ENCODE results near the gene STT3A.
"Not testable (repeated sequence)": the region's sequence is repeated elsewhere in the genome, so short reads cannot be mapped to it uniquely, and the experiment has no call there.

STT3A gene

DNA sequence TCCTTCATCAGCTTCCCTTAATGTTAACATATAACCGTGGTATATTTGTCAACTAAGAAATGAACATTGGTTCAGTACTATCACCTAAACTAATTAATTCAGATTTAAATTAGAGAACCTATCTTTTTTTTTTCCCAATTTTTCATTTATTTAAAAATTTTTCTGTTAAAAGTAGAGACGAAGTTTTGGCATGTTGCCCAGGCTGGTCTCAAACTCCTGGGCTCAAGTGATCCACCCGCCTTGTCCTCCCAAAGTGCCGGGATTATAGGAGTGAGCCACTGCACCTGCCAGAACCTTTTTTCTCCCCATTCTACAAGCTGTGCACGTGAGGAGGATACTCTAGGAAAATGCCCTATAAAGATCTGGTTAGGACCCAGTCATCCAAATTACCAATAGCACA, 19.7 kb upstream of the STT3A start:
- Histone ChIP-seq H3K9me3 (ENCODE audit: control insufficient read depth, insufficient read depth, low read length) (no peaks in the 10 kb centered on the region), H3K4me1 (ENCODE audit: insufficient read depth, low read length) (peaks cover 4% of the 10 kb centered on the region; the same call in 1 of the 2 replicates), H3K36me3 (ENCODE audit: insufficient read depth, low read length) (peaks cover 29% of the 10 kb centered on the region), H3K9ac (ENCODE audit: low read depth, low read length) (no peak overlapping the region)

DNA sequence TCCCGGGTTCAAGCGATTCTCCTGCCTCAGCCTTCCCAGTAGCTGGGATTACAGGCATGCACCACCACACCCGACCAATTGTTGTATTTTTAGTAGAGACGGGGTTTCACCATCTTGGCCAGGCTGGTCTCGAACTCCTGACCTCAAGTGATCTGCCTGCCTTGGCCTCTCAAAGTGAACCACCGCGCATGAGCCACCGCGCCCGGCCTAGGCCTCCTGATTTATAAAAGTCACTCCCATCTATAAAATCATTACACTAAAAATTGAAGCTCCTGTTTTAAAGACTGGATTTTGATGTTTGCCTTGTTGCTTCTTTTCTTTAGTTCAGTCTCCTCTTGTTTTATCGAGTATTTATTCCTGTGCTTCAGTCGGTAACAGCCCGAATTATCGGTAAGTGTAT, 15.5 kb upstream of the STT3A start:
- H3K36me3 ChIP-seq (ENCODE audit: insufficient read depth, low read length): peaks cover 43% of the 10 kb centered on the region
- not testable (repeated sequence) for H3K9me3 ChIP-seq (ENCODE audit: control insufficient read depth, insufficient read depth, low read length); H3K9ac ChIP-seq (ENCODE audit: low read depth, low read length); H3K4me1 ChIP-seq (ENCODE audit: insufficient read depth, low read length)

DNA sequence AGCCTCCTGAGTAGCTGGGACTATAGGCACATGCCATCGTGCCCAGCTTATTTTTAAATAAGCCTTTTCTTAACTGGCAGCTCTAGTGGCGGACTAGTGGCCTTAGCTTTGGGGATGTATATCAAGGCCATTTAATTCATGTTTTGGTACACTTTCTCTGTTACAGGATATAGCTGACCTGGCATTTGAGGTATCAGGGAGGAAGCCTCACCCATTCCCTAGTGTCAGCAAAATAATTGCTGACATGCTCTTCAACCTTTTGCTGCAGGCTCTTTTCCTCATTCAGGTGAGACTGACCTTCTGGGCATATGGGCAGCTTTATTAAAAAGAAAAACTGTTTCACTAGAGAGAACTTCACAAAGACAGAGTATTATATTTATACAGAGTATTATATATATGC, 13.9 kb upstream of the STT3A start:
- Histone ChIP-seq H3K36me3 (ENCODE audit: insufficient read depth, low read length) (peaks cover 37% of the 10 kb centered on the region), H3K4me1 (ENCODE audit: insufficient read depth, low read length) (no peaks in the 10 kb centered on the region), H3K9me3 (ENCODE audit: control insufficient read depth, insufficient read depth, low read length) (no peaks in the 10 kb centered on the region), H3K9ac (ENCODE audit: low read depth, low read length) (no peak overlapping the region)

DNA sequence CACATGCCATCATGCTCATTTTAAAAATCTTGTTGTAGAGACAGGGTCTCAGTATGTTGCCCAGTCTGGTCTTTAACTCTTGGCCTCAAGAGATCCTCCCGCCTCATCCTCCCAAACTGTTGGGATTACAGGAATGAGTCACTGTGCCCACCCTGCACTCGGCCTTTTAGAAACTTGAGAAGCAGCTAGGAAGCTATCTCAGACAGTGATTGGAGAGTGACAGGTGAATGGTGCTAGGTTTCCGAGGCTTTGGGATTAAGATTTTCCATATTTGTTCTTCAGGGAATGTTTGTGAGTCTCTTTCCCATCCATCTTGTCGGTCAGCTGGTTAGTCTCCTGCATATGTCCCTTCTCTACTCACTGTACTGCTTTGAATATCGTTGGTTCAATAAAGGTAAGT, 12.8 kb upstream of the STT3A start:
- no peak overlapping the region for H3K9ac ChIP-seq (ENCODE audit: low read depth, low read length)
- H3K36me3 ChIP-seq (ENCODE audit: insufficient read depth, low read length): peaks cover 35% of the 10 kb centered on the region
- no peaks in the 10 kb centered on the region for H3K9me3 ChIP-seq (ENCODE audit: control insufficient read depth, insufficient read depth, low read length)
- no peaks in the 10 kb centered on the region for H3K4me1 ChIP-seq (ENCODE audit: insufficient read depth, low read length)

DNA sequence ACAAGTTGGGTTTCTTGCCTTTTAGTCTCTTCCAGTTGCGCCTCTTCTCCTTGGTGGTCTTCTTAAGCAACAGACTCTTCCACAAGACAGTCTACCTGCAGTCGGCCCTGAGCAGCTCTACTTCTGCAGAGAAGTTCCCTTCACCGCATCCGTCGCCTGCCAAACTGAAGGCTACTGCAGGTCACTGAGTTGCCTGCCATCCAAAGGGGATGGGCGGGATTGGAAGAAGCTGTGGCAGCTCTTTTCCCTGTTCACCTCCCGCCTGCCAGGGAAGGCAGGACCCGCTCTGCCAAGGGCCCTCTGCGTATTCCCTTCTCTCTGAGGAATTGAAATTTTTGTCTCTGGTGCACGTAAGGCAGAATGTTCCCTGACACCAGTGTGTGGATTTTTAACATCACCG, 9.2 kb upstream of the STT3A start:
- Histone ChIP-seq H3K36me3 (ENCODE audit: insufficient read depth, low read length) (peaks cover 12% of the 10 kb centered on the region; the same call in 1 of the 2 replicates), H3K4me1 (ENCODE audit: insufficient read depth, low read length) (no peaks in the 10 kb centered on the region), H3K9ac (ENCODE audit: low read depth, low read length) (no peak overlapping the region)

DNA sequence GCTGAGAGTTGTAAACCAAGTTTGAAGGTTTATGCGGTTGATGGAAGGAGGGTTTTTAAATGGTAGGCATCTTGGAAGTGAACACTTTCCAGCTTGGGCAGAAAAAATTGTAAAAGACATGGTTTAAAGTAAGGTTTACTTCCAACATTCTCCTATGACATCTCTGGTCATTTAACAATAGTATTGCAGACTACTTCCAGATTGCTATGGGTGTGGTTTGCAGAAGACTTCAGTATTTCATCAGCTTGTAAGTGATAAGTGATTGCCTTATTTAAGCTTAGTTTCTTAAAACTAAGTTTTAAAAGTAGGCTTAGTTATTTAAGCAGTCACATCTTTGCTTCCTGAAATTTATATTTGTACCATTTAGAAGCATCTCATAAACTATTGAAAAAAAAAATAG, 7.2 kb upstream of the STT3A start:
- no peak overlapping the region for H3K9ac ChIP-seq (ENCODE audit: low read depth, low read length)
- no peaks in the 10 kb centered on the region for H3K9me3 ChIP-seq (ENCODE audit: control insufficient read depth, insufficient read depth, low read length)
- H3K36me3 ChIP-seq (ENCODE audit: insufficient read depth, low read length): peaks cover under 1% of the 10 kb centered on the region; the same call in 1 of the 2 replicates
- H3K4me1 ChIP-seq (ENCODE audit: insufficient read depth, low read length): no peaks in the 10 kb centered on the region

More for the DNA sequence above, 9.2 kb upstream of the STT3A start:
- H3K9me3 ChIP-seq (ENCODE audit: control insufficient read depth, insufficient read depth, low read length): no peaks in the 10 kb centered on the region

DNA sequence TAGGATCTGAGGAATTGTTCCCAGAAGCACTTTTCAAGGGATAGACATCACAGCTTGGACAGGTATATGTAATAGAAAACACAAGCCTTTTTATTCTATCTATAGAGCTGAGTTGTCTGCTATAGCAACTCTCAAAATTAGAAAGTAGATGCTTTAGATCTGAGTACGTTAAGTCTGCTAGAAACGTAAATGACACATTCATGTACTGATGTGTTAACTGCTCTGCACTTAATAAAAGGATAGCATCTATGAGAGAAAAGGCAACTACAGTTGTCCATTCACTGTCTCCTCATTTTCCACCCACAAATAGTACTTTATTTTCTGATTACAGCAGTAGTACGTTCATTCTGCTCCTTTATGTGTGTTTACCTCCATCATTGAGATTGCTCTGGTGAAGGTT, 6.0 kb upstream of the STT3A start:
- H3K36me3 ChIP-seq (ENCODE audit: insufficient read depth, low read length): no peaks in the 10 kb centered on the region; the same call in 1 of the 2 replicates
- H3K9ac ChIP-seq (ENCODE audit: low read depth, low read length): no peak overlapping the region
- H3K9me3 ChIP-seq (ENCODE audit: control insufficient read depth, insufficient read depth, low read length): no peaks in the 10 kb centered on the region
- H3K4me1 ChIP-seq (ENCODE audit: insufficient read depth, low read length): no peaks in the 10 kb centered on the region

DNA sequence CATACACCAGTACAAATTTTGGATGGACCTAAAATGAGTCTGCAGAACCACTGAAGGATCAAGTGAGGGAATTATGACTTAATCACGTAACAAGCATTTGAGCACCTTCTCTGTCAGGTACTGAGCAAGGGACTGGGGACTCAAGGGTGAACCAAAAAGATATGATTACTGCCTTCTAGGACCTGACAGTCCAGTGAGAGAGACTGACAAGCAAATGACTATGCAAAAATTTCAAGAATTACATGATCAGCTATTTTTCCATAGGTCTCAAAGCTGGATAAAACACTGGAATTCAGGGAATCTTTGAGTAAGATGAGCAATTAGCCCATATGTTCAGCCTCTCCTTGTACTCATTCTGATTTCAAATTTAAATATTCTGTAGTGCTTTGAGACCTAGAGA, 5.2 kb upstream of the STT3A start:
- no peak overlapping the region for H3K9ac ChIP-seq (ENCODE audit: low read depth, low read length)
- no peaks in the 10 kb centered on the region; the same call in 1 of the 2 replicates for H3K36me3 ChIP-seq (ENCODE audit: insufficient read depth, low read length)
- H3K9me3 ChIP-seq (ENCODE audit: control insufficient read depth, insufficient read depth, low read length): no peaks in the 10 kb centered on the region
- no peaks in the 10 kb centered on the region for H3K4me1 ChIP-seq (ENCODE audit: insufficient read depth, low read length)

DNA sequence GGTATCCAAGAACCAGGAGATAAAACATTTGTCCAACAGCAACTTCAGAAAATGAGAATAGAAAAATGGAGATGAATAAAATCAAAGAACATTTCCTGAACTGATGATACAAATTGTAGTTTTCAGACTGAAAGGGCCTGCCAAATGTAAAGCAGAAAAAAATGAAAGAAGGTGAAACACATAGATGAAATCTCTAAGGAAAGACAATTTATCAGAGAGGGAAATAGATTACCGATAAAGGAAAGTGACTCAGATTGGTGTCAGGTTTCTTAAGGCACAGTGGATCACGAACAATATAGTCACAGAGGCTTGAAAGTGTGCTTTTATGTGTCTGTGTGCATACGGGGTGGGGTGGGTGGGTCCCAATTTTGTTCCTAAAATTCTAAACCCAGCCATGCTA, 4.1 kb upstream of the STT3A start:
- no peak overlapping the region for H3K9ac ChIP-seq (ENCODE audit: low read depth, low read length)
- peaks cover 1% of the 10 kb centered on the region; the same call in 1 of the 2 replicates for H3K4me1 ChIP-seq (ENCODE audit: insufficient read depth, low read length)
- H3K36me3 ChIP-seq (ENCODE audit: insufficient read depth, low read length): no peaks in the 10 kb centered on the region; the same call in 1 of the 2 replicates
- no peaks in the 10 kb centered on the region for H3K9me3 ChIP-seq (ENCODE audit: control insufficient read depth, insufficient read depth, low read length)

DNA sequence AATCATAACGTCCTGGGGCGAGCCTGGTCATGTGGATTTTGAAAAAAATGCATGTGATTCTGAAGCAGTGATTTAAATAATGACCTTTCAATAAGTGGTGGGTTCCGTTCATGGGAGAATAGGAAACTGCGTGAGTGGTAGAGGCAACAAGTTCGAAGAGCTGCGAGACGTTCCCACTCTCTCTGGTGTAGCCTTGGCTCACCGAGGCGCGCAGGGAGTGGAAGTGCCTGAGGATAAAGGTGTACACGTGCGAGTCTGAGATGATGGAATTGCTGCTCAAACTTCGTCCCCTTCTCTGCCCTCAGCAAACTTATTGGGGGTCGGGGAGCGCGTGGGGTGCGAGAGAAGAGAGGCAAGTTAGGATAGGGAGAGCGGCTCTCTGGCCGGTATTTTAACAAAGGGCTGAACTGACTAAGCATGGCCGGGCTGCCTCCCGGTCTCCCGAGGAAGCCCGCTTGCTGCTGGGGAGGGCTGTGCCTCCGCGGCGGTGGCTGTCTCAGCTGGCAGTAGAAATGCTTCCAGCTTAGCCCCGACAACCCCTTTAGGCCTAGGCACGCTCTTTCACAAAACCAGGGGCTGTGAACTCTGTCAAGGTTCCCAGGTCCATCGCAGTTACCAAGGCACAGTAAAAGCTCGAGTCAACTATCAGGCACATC, 875 bp upstream of the STT3A start:
- Histone ChIP-seq H3K36me3 (ENCODE audit: insufficient read depth, low read length) (no peaks in the 10 kb centered on the region), H3K4me1 (ENCODE audit: insufficient read depth, low read length) (peaks cover 5% of the 10 kb centered on the region), H3K9me3 (ENCODE audit: control insufficient read depth, insufficient read depth, low read length) (no peaks in the 10 kb centered on the region), H3K9ac (ENCODE audit: low read depth, low read length) (peak overlapping the region; percentile 81)

DNA sequence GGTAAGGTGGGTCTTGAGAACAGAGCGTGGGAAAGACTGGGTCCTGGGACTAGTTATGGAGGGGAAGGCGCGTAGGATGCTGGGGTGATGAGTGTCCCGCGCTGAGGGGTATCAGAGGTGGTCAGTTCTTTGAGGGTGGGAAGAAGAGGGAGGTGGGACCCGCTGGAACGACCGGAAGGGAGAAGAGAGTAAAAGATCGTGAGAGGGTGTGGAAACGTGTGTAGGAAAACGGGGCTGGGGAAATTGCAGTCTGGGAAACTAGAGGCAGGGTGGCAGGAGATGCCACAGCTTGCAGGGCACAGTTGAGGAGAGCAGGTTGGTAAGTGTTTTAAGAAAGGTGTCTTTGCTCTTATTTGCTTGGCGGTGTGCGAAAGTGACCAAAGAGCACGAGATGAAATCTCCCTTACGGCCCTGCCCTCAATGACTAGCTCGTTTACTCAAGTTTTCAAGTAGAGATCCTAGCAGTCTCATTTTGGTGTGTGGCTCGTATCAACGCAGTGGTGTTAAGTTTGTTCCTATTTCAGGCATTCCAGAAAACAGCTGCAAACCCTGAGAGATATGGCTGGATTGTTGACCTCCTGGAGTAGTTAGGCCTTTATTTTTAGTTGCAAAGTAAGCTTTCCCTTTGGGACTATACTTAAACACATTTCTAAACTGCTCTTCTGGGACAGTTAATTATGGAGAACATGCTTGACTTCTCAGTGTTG, 615 bp downstream of the STT3A start:
- H3K9ac ChIP-seq (ENCODE audit: low read depth, low read length): peak overlapping the region; percentile 91
- peaks cover 7% of the 10 kb centered on the region; the same call in 1 of the 2 replicates for H3K36me3 ChIP-seq (ENCODE audit: insufficient read depth, low read length)
- peaks cover 5% of the 10 kb centered on the region for H3K4me1 ChIP-seq (ENCODE audit: insufficient read depth, low read length)
- no peaks in the 10 kb centered on the region for H3K9me3 ChIP-seq (ENCODE audit: control insufficient read depth, insufficient read depth, low read length)

DNA sequence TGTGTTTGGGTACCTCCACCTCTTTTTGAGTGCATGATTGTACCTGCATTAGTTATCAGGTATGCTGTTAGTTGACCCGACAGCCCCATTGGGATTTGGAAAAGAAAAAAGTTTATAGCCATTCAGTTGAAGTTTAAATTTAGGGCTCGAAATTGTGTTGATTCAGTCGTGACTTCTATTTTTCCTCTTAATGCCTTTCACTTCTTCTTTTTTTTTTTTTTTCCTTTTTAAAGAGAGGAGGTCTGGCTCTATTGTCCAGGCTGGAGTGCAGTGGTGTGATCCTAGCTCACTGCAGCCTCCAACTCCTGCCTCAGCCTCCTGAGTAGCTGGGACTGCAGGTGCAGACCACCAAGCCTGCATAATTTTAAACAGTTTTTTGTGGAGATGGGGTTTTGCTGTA, 2.3 kb downstream of the STT3A start:
- Histone ChIP-seq H3K4me1 (ENCODE audit: insufficient read depth, low read length) (peaks cover 5% of the 10 kb centered on the region), H3K9ac (ENCODE audit: low read depth, low read length) (no peak overlapping the region)

DNA sequence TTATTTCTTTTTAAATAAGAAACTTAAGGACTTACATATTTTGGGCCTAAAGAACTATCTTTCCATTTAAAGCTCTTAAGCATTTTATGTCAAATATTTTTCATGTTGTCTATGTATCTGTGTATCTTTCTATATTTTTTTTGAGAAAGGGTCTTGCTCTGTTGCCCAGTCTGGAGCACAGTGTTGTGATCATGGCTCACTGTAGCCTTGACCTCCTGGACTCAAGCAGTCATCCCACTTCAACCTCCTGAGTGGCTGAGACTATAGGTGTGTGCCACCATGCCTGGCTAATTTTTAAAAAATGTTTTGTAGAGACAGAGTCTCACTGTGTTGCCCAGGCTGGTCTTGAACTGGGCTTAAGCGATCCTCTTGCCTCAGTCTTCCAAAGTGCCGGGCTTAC, 8.0 kb downstream of the STT3A start:
- Histone ChIP-seq H3K36me3 (ENCODE audit: insufficient read depth, low read length) (peaks cover 23% of the 10 kb centered on the region), H3K4me1 (ENCODE audit: insufficient read depth, low read length) (no peaks in the 10 kb centered on the region), H3K9ac (ENCODE audit: low read depth, low read length) (no peak overlapping the region), H3K9me3 (ENCODE audit: control insufficient read depth, insufficient read depth, low read length) (no peaks in the 10 kb centered on the region)

More for the DNA sequence above, 2.3 kb downstream of the STT3A start:
- peaks cover 7% of the 10 kb centered on the region; the same call in 1 of the 2 replicates for H3K36me3 ChIP-seq (ENCODE audit: insufficient read depth, low read length)
- no peaks in the 10 kb centered on the region for H3K9me3 ChIP-seq (ENCODE audit: control insufficient read depth, insufficient read depth, low read length)

DNA sequence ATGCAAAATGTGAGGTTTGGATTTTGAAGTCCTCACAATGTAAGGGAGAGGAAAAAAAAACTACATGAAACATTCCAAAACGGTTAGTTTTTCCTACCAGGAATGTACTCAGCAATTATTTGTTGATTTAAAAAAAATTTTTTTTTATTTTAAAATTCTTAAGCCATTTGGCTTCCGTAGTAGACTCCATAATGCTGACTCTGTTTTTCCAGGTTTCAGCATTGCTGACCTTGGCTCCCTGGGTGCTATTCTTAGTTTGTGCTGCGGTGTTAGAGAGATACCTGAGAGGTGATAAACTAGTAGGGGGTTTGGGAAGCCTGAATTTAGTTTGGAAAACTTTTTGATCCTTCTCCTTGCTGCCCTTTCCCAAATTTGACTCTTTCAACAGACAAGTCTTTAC, 10.6 kb downstream of the STT3A start:
- peaks cover 38% of the 10 kb centered on the region for H3K36me3 ChIP-seq (ENCODE audit: insufficient read depth, low read length)
- no peaks in the 10 kb centered on the region for H3K9me3 ChIP-seq (ENCODE audit: control insufficient read depth, insufficient read depth, low read length)
- no peak overlapping the region for H3K9ac ChIP-seq (ENCODE audit: low read depth, low read length)
- H3K4me1 ChIP-seq (ENCODE audit: insufficient read depth, low read length): no peaks in the 10 kb centered on the region

DNA sequence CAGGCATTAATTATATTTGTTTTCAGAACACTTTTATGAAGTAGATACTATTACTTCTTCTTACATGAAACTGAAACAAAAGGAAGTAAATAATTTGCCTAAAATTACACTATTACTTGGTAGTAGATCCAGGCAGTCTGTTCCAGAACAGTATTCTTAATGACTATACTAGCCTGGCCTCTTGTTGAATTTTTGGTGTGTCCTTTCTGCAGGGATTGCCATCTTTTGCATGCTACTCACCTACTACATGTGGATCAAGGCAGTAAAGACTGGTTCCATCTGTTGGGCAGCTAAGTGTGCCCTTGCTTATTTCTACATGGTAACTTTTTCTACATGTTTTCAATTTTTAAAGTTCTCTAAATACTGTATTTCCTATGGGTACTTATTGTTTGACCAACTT, 12.8 kb downstream of the STT3A start:
- Histone ChIP-seq H3K9me3 (ENCODE audit: control insufficient read depth, insufficient read depth, low read length) (no peaks in the 10 kb centered on the region), H3K9ac (ENCODE audit: low read depth, low read length) (no peak overlapping the region), H3K4me1 (ENCODE audit: insufficient read depth, low read length) (no peaks in the 10 kb centered on the region), H3K36me3 (ENCODE audit: insufficient read depth, low read length) (peaks cover 48% of the 10 kb centered on the region)
